Pons (tissue), 1 donor: Measurements from ENCODE around the gene RIBC1.
"Not testable (repeated sequence)": the region's sequence is repeated elsewhere in the genome, so short reads cannot be mapped to it uniquely, and the experiment has no call there.

Experiments
- DNase-seq: peaks from one replicate; pipeline ENCODE4 v3.0.0-alpha.2; 2016; ENCODE audit warnings: low spot score

The RIBC1 gene

DNA sequence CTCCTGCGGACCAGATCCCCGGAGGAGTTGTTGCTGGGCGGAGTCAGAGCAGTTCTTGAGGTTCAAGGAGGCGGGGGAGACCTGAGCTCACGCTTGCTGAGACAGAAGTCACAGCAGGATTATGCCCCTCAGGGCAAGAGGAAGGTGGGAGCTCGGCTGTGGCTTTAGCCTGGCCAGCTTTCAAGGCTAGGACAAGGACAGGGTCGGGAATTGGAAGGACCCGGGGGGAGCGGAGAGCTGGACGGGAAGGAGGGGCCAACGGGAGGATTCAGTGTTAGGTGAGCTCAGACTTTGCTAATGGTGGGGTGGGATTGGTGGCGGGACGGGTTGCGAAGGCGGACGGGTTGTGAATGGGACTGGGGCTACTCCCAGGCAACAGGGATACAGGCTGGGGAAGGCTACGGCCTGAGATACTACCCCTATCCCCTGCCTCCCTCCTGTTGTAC is at the start of gene RIBC1:
RIBC1 (plus strand) TSS at position 13 of the 446 bp plus-strand sequence. CDS start 3,404 bp downstream, outside the sequence.
- DNase-seq, result no peak

DNA sequence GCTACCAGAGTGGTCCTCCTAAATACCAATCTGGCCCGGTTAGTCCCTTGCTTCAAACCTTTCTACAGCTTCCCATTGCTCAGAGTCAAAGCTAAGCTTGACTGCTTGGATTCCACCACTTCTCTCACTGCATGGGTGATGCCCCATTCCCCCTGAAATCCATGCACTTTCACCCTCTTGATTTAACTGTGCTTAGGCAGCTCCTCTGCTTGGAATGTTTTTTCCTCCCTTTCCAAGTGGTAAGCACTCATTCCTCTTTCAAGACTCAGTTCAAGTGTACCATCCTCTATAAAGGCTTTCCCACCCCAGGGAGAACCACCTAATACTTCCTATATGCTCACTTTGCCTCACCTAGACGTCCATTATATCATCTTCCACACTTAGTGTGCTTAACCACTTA is 49.4 kb upstream of the RIBC1 start:
- DNase-seq, result no peak

DNA sequence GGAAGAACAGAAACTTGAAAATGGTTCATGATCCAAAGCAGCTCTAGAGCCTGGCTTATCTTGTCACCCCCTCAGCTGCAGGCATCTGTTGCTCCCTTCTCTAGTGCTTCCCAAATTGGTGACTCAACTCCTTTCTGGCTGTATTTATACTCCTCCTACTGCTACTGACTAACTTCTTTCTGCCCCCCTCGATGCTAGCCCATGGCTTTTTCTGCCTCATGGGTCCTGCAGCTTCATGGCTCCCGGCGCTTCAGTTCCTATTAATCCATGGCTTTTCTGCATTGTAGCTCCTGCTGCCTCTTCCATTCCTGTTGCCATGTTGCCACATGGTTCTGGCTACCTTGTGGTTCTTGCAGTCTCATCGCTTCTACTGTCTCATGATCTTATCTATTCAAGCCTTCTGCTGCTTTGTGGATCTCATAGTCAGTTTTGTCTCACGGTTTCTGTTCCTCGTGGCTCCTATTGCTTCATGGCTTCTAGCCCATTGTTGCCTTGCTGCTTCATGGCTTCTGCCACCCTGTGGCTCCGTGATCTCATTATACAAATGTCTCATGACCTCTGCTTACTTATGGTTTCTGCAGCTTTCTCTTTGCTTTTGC is 48.4 kb upstream of the RIBC1 start:
- peak; percentile 22 for DNase-seq

DNA sequence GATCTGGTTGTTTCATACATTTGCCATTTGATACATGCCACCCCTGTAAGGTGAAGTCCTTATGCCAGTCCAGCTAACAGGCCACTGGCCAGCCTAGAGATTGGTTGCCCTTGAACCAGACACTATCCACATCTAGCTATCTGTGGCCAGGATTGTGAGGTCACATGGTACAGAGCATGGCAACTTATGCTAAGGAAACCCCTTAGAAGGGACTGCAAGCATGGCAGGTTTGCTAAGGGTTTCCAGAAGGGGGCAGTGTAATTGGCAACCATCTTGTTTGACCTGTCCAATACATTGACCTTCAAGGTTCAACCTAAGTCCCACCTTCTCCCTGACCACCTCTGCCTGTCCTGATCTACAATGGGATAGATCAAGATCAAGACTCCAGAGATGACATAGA is 47.8 kb upstream of the RIBC1 start:
- no peak for DNase-seq

DNA sequence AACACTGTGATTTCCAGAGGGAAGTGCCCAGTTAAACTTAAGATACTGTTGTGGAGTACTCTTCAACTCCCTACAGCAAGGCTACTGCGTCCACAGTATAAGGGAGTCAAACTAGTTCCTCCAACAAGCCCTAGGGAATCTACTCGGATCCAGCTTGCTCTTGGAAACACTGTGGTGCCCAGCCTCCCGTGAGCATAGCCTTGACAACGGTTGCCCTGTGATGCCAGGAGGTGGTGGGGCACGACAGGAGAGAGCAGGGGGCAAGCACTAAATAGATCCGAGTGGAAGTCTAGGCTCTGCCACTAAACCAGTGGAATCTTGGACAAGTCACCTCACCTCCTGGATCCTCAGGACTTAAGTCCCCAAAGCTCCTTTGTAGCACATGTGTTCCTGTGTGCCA is 45.8 kb upstream of the RIBC1 start:
- DNase-seq, result no peak

DNA sequence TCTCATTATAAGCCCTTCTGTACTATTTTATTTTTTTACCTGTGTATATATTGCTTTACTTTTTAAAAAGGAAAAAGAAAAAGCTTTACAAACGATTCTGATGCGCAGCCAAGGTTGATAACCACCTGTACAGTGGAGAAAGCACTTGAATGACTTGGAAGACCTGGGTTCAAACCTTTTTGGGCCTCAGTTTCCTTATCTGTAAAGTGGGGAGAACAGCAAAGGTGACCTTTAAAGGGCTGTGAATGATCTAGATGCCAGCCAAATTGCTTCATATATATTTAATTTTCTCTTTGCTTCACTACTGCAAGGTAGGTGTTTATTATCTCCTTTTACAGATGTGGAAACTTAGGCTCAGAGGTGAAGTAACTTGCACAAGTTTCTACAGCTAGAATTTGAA is 45.2 kb upstream of the RIBC1 start:
- DNase-seq, result no peak

DNA sequence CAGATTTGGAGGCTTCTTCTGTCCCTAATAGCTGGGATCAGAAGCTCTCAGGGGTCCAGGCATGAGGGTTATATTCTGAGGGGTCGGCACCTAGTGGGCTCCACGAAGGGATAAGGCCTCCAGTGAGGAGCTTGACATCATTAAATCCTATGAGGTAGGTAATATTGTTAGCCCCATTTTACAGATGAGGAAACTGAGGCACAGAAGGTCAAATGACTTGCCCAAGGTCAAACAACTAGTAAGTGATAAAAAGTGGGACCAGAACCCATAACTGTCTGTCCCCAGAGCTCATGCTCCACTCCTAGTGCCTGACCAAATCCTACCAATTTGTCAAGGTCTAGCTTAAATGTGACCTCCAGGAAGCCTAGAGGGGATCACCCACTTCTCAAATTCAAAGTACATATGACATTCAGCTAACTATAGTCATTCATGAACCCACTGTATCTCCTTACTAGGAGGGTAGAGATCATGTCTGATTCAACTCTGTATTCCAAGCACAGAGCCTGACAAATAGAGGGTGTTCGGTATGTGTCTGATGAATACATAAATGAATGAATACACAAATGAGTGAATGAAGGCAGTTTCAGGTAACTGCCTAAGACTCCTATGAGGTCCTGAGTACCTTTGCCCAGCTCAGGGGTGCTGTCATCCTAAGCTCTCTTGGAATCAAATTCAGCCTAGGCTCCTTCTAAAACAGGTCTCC is 43.5 kb upstream of the RIBC1 start:
- DNase-seq, result no peak

DNA sequence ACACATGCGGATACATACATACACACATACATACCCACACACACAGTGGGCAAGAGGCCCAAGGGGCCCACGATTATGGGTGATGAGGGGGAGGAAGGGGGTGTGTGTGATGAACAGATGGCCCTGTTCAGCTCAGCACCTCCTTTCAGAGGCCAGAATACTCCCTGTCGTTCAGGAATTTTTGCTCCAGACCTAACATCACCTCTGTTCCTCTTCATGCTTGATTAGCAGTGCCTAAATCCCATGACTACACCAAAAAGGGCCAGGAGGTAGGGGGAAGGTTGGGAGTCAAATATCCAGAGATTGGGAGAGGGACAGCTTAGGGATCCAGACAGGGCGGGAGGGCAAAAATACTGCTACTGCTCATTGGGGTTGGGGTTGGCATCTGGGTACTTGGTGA is 42.9 kb upstream of the RIBC1 start:
- DNase-seq, result no peak

DNA sequence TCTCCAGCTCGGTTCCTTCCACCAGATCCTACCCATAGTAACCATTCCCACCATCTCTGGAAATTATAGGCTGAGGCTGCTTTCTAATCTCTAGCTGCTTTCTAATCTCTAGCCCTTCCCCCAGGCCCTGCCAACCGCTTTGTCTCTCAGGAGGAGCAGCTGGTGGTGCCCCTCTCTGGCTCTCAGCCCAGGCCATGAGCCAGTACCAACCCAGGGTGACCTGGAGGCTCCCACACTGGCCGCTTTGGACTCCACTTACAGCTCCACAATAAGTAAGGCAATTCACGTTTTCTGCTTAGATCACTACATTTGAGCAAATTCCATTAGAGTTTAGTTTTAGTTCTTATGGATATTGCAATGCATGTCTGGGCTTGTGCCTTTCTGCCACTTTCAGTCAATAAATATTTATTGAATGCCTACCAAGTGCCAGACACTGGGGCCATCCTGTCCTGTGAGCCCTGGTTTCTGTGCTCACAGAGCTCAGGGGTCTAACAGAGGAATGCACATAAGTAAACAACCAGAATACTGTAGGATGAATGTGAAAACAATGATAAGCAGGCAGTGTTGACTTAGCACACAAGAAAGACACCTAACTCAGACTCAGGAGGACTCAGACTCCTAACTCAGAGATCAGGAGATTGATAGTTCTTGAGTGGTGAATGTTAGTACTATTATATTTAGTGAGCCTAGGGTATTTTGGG is 39.1 kb upstream of the RIBC1 start:
- DNase-seq, result peak; percentile 0

DNA sequence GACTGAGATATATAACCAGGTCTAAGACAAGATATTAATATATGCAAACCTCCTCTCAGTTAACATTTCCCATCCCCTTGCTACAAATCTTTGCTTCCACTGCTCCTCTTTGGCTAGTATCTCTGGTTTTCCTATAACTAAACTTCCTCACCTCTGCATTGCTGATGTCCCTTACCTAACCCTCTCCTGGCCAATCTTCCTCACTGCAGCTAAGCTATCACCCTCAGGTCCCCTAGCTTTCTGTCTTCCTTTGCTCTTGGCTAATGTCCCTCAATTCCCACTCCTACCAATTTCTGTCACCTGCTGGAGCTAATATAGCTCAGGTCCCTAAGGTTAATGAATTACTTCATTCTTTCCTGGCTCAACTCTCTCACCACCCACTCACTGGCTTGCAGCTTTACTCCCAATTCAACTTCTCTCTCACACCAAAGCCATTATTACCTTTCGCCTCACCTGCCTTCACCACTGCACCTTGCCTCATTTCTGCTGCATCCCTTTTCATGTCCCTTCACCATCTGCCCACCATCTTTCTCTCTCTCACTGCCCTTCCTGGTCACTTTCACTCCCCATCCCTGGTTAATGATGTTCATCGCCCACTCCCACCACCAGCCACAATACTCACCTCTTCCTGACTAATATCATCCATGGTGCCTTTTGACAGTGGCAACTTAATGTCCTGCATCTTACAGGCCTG is 26.9 kb upstream of the RIBC1 start:
- DNase-seq, result no peak

DNA sequence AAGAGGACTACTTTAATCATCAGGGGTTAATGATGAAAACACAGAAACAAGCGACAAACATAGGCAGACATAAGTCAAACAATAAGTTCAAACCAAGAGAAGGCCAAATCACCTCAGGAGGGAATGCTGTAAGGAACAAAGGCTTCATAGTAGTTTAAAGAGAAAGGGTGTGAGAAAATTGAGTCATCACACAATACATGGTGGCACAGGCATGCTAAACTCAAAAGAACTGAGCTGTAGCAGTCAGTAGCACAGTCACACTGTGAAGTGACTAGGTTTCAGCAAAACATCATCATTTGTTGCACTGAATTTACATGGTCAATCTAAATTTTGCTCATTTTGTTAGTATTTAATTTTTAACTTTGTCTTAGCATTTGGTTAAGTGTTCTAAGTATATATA is 24.5 kb upstream of the RIBC1 start:
- no peak for DNase-seq

DNA sequence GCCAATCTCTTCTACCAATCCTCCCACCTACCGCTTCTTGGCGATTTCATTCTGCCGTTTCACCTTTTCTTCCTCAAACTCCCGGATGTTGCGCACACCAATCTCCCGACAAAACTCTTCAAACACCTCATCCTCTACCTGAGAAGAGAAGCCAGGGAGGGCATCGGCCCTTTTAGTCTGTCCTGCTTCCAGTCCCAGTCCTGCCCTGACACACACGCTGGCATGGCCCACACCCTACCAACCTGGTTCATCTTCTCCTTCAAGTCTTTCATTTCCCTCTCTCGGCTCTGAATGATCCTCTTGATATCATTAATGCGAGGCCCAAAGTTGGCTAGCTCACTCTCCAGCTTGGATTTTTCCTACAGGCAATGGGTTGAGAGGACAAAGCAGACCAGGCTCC is 19.1 kb upstream of the RIBC1 start:
- no peak for DNase-seq

DNA sequence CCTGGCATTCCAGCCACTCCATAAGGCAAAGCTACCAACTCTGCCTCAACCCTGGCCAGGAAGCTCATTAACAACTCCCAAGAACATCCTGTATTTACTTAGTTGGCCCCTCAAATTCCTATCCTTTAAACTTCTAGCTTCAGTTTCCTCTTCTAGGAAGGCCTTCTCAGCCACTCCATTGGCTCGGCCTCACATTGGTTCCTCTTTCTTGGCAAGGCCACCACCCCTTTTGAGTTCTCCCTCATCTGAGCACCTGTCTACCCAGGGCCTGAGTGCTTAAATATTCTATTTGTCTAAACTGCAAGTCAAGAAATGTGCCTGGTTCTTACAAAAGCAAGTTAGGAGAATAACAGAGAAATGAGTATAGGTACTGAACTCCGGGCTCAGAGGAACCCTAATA is 10.2 kb upstream of the RIBC1 start:
- no peak for DNase-seq

DNA sequence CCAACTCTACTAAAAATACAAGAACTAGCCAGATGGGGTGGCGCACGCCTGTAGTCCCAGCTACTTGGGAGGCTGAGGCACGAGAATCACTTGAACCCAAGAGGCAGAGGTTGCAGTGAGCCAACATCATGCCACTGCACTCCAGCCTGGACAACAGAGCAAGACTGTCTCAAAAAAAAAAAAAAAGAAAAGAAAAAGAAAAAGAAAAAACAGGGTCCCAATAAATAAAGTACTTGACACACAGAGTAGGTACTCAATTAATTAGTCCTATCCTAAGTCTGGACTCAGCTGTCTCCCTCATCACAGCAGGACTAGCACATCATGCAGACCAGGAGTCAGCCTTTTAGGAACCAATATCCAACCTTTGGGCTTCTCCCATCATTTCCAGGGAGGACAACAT is 2.3 kb upstream of the RIBC1 start:
- not testable (repeated sequence) for DNase-seq

DNA sequence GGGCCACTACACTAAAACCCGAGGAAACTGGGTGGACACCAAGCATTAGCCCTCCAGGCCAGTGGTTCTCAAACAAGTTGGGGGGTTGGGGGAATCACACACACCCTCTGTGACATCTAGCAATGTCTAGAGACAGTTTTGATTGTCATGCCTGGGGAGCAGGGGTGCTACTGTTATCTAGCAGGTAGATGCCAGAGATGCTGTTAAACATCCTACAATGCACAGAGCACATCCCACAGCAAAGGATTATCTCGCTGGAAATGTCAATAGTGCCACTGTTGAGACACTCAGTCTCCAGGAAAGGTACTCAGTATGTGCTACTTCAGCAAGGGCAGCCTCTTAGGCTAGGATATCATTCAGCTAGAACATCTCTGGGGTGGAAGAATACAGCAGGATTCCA is 1.5 kb upstream of the RIBC1 start:
- no peak for DNase-seq

DNA sequence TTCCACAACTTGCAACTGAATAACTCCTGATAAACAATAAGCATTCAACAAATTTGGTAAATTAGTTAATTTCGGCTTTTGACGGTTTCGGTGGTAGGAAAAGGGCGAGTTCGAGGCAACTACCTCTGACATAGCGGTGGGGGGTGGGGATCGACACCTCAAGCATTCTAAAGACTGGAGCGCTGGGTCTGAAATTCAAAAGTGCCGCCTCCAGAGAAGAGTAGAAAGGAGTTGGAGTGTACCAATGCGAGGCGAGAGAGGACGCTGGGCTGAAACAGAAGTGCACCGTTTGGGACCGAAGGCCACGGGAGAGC is 944 bp upstream of the RIBC1 start:
- no peak for DNase-seq

DNA sequence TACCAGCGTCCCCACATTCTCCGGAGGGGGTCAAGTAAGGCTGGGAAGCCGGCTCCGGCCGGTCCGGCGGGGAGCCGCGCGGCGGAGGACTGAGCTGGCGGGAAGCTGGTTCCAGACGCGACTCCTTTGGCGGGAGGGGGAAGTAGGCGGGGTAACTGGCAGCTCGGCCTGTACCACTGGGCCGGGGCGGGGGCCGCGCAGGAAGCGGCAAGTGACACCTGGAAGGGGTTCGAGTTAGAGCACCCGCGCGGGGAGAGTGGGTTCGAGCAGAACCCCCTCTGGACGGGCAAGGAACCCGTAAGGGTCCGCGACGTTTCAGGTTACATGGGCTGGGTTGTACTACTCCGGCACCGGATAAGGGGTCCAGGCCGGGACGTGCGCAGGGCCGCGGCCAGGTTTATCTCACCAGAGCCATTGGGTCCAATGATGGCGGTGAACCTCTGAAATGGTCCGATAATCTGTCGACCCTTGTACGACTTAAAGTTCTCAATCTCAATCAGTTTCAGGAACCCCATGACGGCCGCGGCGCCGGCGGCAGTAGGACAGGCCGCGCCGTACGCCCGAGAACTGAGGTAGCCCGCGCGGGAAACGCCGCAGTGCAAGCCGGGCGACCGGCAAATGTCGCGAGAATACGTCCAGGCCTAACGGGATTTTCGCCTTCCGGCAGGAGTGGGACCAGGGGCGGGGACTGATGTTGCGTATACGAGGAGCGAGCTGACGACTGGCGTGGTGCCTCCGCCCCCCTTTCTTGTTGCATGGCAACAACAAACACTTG is 400 bp upstream of the RIBC1 start, which contains the start of gene SMC1A:
SMC1A (minus strand) TSS at position 569 of the 775 bp plus-strand sequence; CDS start at position 515, 54 bp downstream.
- peak; percentile 92 for DNase-seq

DNA sequence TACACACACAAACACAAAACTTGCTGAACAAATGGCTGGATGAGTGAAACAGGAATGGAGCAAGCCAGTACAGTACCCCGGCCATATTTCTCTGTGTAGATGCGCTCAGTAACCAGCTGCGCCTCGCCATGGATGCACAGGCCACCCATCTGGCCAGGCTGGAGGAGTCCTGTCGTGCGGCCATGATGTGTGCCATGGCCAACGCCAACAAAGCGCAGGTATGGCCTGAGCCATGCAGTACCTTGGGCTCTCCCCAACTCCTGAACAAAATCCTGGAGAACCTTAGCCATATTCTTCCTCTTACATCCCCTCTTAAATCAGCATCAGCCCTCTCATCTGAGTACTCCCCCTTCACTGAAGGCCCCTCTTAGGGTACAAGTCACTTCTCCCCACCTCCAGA is 7.1 kb downstream of the RIBC1 start:
- DNase-seq, result no peak

DNA sequence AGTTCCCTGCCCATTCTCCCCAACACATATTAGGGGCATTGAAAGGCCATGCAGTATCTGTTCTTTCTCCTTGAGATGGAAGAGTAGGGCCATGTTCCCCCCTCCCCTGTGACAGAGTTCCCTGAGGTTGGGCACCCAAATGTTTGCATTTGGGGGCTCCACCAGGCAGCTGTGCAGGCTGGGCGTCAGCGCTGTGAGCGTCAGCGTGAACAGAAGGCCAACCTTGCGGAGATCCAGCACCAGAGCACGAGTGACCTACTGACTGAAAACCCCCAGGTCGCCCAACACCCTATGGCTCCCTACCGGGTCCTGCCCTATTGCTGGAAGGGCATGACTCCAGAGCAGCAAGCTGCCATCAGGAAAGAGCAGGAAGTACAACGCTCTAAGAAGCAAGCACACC is 7.6 kb downstream of the RIBC1 start:
- DNase-seq, result no peak

DNA sequence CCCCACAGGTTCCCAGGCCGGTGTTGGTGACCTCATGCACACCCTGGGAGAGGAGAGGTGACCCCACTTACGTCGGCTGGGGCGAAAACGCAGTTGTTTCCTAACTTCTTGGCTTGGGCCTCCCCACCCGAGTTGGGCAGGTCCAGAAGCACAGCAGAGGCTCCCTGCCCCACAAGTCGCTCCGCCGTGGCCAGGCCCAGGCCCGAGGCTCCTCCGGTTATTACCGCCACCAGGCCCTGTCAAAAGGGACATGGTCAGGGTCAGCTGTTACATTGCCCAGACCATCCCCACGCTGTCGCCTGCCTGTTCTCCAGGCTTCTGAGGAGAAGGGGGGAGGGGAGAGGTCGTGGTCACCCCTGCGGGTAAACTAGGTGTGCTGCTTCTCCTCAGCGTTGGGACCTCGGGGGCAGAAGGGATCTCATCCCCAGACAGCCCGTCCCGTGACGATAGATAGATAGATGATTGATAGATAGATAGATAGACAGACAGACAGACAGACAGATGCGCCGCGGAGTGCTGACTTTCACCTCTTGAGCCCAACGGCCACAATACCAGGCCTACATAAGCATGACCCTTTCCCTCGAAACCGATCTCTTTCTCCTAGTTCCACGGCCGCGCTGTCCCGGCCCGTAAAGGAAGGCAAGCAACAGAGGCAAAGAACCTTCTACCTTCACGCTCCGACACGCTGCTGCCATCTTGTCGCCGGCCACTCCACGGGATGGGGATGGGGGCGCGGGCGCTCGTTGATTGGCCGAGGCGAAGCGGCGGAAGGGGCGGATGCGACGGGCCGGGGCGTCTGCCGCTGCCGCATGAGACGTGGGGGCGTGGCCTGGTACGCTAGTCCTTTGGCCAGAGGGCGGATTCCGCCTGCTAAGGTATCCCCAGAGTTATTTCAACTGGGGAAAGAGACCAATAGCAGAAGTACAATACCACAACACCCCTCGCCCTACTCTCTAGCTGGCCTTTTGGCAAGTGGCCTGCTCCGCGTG is 11.3 kb downstream of the RIBC1 start, which contains the start of gene HSD17B10:
HSD17B10 (minus strand) TSS at position 720 of the 989 bp plus-strand sequence; CDS start at position 695, 25 bp downstream.
- peak; percentile 75 for DNase-seq

DNA sequence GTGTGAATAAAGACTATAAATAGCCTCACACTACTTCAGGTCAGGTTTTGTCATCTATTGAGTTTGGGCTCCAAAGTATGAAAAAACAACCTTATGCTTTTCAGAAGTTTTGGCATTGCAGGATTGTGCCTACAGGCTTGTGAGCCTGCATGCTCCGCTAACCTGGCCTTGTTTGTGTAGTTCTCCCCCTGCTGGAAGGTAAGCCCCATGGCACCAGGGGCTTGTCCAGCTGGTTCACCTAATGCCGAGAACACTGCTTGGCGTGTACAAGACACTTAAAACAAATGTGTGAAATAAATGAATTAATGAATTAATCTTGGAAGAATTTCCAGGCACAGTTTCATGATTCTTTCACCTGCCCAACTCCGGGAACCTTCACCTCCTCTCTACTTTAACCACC is 13.3 kb downstream of the RIBC1 start:
- peak; percentile 29 for DNase-seq
